ENCODE results near the gene M1AP. TPM values are rescaled to one million over a fixed set of nuclear protein-coding genes. Genes with fewer than 3 reads are reported as not detected.

The M1AP gene
- total and polyA plus RNA-seq, 10 donors: 0.26 to 2.0 (median 0.65) TPM

GRCh38 chr2:74689671-74690070 lies 41.5 kb upstream of the M1AP start:
- H3K4me3 ChIP-seq: no peak overlapping the region
- WGBS, 5 donors: 71 to 87% (median 83%) methylated on average over 3 of the region's 3 CpGs
- DNase-seq: no peak
- peaks cover 0 to 24% (median 0%) of the 10 kb centered on the region in 6 donors for H3K4me1 ChIP-seq
- no peaks in the 10 kb centered on the region for H3K36me3 ChIP-seq
- intact Hi-C loops (cut with DNase I; ENCODE audit: low total_unique reads): no loop called here
- H3K9me3 ChIP-seq: no peaks in the 10 kb centered on the region
- TF ChIP-seq POLR2A (IDR thresholded peaks at IDR 0.05): no peak
- TF ChIP-seq CTCF (IDR thresholded peaks at IDR 0.05 in 8 of 11, conservative IDR thresholded peaks at IDR 0.05 in 3 of 11): no peak
- TF ChIP-seq POLR2AphosphoS5 (IDR thresholded peaks at IDR 0.05): no peak
- no peak overlapping the region for H3K27ac ChIP-seq
- H3K27me3 ChIP-seq (replicated peaks in 1 of 7): no peaks in the 10 kb centered on the region

- no peak for DNase-seq
- Histone ChIP-seq H3K36me3 (no peaks in the 10 kb centered on the region), H3K4me3 (no peak overlapping the region), H3K27ac (no peak overlapping the region), H3K9me3 (no peaks in the 10 kb centered on the region), H3K27me3 (replicated peaks in 1 of 7) (no peaks in the 10 kb centered on the region), H3K4me1 (peaks cover 0 to 16% (median 0%) of the 10 kb centered on the region in 6 donors)
- no peak for TF ChIP-seq POLR2AphosphoS5 (IDR thresholded peaks at IDR 0.05)
- TF ChIP-seq CTCF (IDR thresholded peaks at IDR 0.05 in 8 of 11, conservative IDR thresholded peaks at IDR 0.05 in 3 of 11): no peak
- TF ChIP-seq POLR2A (IDR thresholded peaks at IDR 0.05): no peak
- 75 to 100% (median 98%) methylated on average over 1 of the region's 1 CpG for WGBS, 5 donors
- intact Hi-C loops (cut with DNase I; ENCODE audit: low total_unique reads): no loop called here
Measured at GRCh38 chr2:74688881-74689280, 40.8 kb upstream of the M1AP start.

GRCh38 chr2:74685408-74685807 lies 37.3 kb upstream of the M1AP start:
- Histone ChIP-seq H3K9me3 (no peaks in the 10 kb centered on the region), H3K27ac (no peak overlapping the region), H3K4me3 (no peak overlapping the region), H3K36me3 (peaks cover 0 to 11% (median under 1%) of the 10 kb centered on the region in 6 donors), H3K27me3 (replicated peaks in 1 of 7) (no peaks in the 10 kb centered on the region), H3K4me1 (peaks cover 0 to 3% (median 0%) of the 10 kb centered on the region in 6 donors)
- intact Hi-C loops (cut with DNase I; ENCODE audit: low total_unique reads): no loop called here
- DNase-seq: no peak
- 74 to 94% (median 88%) methylated on average over 3 of the region's 3 CpGs for WGBS, 5 donors
- TF ChIP-seq CTCF (IDR thresholded peaks at IDR 0.05 in 8 of 11, conservative IDR thresholded peaks at IDR 0.05 in 3 of 11) (no peak), POLR2A (IDR thresholded peaks at IDR 0.05) (no peak), POLR2AphosphoS5 (IDR thresholded peaks at IDR 0.05) (no peak)

GRCh38 chr2:74682501-74682900 lies 34.4 kb upstream of the M1AP start:
- DNase-seq: no peak
- H3K27ac ChIP-seq: no peak overlapping the region
- no peaks in the 10 kb centered on the region for H3K9me3 ChIP-seq
- H3K4me3 ChIP-seq: no peak overlapping the region
- H3K4me1 ChIP-seq: no peaks in the 10 kb centered on the region
- TF ChIP-seq POLR2A (IDR thresholded peaks at IDR 0.05) (no peak), CTCF (IDR thresholded peaks at IDR 0.05 in 8 of 11, conservative IDR thresholded peaks at IDR 0.05 in 3 of 11) (no peak), POLR2AphosphoS5 (IDR thresholded peaks at IDR 0.05) (no peak)
- intact Hi-C loops (cut with DNase I; ENCODE audit: low total_unique reads): no loop called here
- H3K36me3 ChIP-seq: peaks cover 0 to 34% (median 11%) of the 10 kb centered on the region in 6 donors
- no peaks in the 10 kb centered on the region for H3K27me3 ChIP-seq (replicated peaks in 1 of 7)

Data from spleen (tissue), 11 donors.